BJ (cell line): Measurements from ENCODE around the gene ATG5. TPM values are rescaled to one million over a fixed set of nuclear protein-coding genes. Genes with fewer than 3 reads are reported as not detected.

Source experiments
- CTCF ChIA-PET: fragments of 350-600 bp; formaldehyde crosslinking; extraction: SDS; loops from one replicate; lab custom pipeline; 2021; ENCODE audit warnings: antibody characterized with exemption, inconsistent platforms; lab: Yijun Ruan, JAX
- POLR2A ChIA-PET: fragments of 300-600 bp; sonication (Branson Sonifier 250); formaldehyde crosslinking; extraction: SDS; loops from one replicate; lab custom pipeline; 2021; ENCODE audit warnings: antibody characterized with exemption; lab: Charles Lee
- DNase-seq: peaks from one replicate; pipeline ENCODE4 v3.0.0-alpha.2; 2011; ENCODE audit warnings: low read depth
- H3K27me3 ChIP-seq: 2 replicates; pipeline ENCODE4 v1.6.0; 2011; ENCODE audit warnings: low read length; ENCODE audit not compliant: control insufficient read depth, insufficient read depth
- H3K36me3 ChIP-seq: 2 replicates; pipeline ENCODE4 v1.5.1; 2011; ENCODE audit warnings: low read length; ENCODE audit not compliant: control insufficient read depth, insufficient read depth
- H3K4me3 ChIP-seq: 2 replicates; pipeline ENCODE4 v1.5.1; 2011; ENCODE audit warnings: low read depth, mild to moderate bottlenecking, control low read depth, low read length
- CTCF ChIP-seq: IDR thresholded peaks from 2 replicates; pipeline ENCODE4 v1.5.1; 2011; ENCODE audit warnings: low read depth, mild to moderate bottlenecking, control low read depth, inconsistent platforms, low read length, moderate library complexity; ENCODE audit not compliant: insufficient read depth
- polyA plus RNA-seq: library from polyadenylated mRNA; depleted of rRNA; stranded (reverse); fragments of >200 nt; gene quantifications from 2 replicates; pipeline ENCODE4 v1.2.3, GENCODE V29; 2011

Gene ATG5
- polyA plus RNA-seq, 1 experiment: 18.6 TPM

DNA sequence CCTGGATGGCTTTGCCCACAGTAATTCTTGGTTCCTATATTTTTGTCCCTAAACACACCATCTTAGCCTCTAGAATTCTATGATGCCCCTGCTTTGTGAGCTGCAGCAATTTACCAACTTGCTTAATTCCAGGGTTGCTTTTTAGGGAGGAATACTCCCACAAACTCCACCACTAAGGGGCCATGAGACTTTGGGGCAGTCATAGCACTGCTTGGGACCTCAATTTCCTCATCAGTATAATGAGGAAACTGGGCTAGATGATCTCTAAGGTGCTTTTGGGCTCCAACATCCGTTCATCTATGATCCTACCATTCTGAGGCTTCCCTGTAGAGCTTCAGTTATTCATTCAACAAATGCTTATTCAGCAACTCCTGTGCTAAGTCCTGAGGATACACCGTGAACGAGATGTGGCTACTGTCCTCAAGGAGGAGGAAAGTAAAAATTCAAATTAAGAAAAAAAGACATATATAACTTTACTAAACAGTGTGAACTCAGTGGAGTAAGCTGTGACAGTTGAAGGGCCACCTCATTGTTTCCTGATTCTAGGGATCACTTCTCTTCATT is 164.2 kb downstream of the ATG5 start:
- ChIA-PET CTCF (interaction anchor here (0.6 to 1.6 kb wide), 2 partner anchors 32 to 73 kb away, joined by 3 to 4 read pairs; no protein-coding TSS in a partner anchor), POLR2A (no interaction called here)
- Histone ChIP-seq H3K27me3 (no peaks in the 10 kb centered on the region), H3K36me3 (no peaks in the 10 kb centered on the region), H3K4me3 (no peak overlapping the region)
- TF ChIP-seq CTCF: no peak
- no peak for DNase-seq

- ChIA-PET POLR2A (no interaction called here), CTCF (interaction anchor here (1.4 kb wide), 1 partner anchor 33 kb away, joined by 4 read pairs; no protein-coding TSS in a partner anchor)
- no peak overlapping the region for H3K4me3 ChIP-seq
- no peaks in the 10 kb centered on the region for H3K27me3 ChIP-seq
- H3K36me3 ChIP-seq: no peaks in the 10 kb centered on the region
- DNase-seq: no peak
- no peak for TF ChIP-seq CTCF
Observed at GRCh38 chr6:106160189-106160588, 165.4 kb downstream of the ATG5 start.

DNA sequence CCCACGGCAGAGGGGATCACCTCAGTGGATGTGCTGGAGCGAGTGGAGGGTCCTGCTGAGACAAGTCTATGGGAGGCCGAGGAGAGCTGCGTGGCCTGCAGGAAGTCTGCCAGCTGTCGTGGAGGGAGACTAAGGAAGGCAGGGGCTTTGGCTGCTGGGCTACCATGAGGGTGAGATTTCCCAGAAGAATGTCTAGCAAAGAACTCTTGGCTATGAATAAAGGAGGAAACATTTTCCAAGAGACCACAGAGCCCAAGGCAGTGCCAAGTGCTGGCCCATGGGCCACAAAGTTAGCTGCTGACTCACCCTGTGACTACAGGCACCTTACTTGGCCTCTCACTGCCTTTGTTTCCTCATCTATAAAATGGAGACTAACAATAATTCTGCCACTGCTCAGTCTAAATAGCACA is 166.0 kb downstream of the ATG5 start:
- POLR2A ChIA-PET: no interaction called here
- H3K36me3 ChIP-seq: no peaks in the 10 kb centered on the region
- no peak for TF ChIP-seq CTCF
- no peaks in the 10 kb centered on the region for H3K27me3 ChIP-seq
- peak; percentile 83 for DNase-seq
- CTCF ChIA-PET: interaction anchor here (1.4 kb wide), 1 partner anchor 34 kb away, joined by 4 read pairs; no protein-coding TSS in a partner anchor
- no peak overlapping the region for H3K4me3 ChIP-seq

DNA sequence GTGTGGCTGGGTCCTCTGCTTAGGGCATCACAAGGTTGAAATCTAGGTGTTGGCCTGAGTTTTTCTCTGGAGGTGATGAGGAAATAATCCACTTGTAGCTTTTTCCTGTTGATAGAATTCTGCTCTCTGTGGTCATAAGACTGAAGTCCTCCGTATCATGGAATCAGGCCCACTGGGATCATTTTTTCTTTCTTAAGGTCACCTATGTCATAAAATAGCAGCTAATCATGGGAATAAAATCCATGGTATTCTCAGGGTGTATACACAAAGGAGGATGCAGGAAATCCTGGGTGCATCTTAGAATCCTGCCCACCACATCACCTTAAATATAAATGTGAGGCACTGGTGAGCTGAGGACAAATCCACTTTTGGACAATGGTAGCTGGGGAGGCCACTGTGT is 166.7 kb downstream of the ATG5 start:
- ChIA-PET CTCF (no interaction called here), POLR2A (no interaction called here)
- H3K36me3 ChIP-seq: no peaks in the 10 kb centered on the region
- H3K4me3 ChIP-seq: no peak overlapping the region
- H3K27me3 ChIP-seq: no peaks in the 10 kb centered on the region
- no peak for DNase-seq
- TF ChIP-seq CTCF: no peak

DNA sequence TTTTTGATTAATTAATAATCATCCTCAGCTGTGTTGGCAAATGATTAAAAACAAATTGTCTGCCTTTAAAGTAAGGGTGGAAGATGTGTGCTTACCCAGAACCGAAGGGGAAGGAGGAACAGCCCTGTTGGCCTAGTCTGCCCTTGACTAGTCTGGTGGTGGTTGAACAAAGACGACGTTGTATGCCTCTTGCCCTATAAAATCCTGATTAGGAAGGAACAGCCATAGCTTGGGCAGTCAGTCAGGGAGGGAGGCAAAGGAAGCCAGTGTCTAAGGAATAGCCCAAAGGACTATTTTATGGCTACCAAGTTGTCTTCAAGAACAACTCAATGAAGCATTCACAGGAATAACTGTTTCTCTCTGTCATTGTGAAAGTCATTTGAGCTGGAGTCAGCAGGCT is 168.7 kb downstream of the ATG5 start:
- no peak for DNase-seq
- POLR2A ChIA-PET: interaction anchor here (0.7 kb wide), 1 partner anchor 45 kb away, joined by 5 read pairs; no protein-coding TSS in a partner anchor
- Histone ChIP-seq H3K4me3 (no peak overlapping the region), H3K36me3 (no peaks in the 10 kb centered on the region), H3K27me3 (no peaks in the 10 kb centered on the region)
- CTCF ChIA-PET: interaction anchor here (0.6 to 1.4 kb wide), 3 partner anchors 67 to 570 kb away, joined by 3 to 6 read pairs (median 3); no protein-coding TSS in a partner anchor
- TF ChIP-seq CTCF: no peak
